ENCODE data around the gene PRDM9.

DNA sequence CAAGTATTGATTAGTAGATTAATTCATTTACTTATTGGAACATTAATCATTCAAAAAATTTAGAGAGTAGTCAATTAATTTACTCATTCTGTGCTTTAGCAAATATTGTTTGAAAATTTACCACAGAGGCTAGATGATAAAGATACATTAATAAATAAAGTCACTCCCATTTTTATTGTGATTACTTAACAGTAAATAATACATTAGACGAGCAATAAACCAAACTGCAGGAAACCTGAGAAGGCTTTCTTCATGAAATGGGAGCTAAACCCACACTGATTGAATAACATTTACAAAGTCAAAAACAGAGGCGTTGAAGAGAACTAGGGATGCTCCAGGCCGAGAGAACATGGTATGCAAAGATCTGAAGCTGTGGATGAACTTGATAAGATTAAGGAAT, 38.8 kb upstream of the PRDM9 start:
- TF ChIP-seq, protein P1, sequence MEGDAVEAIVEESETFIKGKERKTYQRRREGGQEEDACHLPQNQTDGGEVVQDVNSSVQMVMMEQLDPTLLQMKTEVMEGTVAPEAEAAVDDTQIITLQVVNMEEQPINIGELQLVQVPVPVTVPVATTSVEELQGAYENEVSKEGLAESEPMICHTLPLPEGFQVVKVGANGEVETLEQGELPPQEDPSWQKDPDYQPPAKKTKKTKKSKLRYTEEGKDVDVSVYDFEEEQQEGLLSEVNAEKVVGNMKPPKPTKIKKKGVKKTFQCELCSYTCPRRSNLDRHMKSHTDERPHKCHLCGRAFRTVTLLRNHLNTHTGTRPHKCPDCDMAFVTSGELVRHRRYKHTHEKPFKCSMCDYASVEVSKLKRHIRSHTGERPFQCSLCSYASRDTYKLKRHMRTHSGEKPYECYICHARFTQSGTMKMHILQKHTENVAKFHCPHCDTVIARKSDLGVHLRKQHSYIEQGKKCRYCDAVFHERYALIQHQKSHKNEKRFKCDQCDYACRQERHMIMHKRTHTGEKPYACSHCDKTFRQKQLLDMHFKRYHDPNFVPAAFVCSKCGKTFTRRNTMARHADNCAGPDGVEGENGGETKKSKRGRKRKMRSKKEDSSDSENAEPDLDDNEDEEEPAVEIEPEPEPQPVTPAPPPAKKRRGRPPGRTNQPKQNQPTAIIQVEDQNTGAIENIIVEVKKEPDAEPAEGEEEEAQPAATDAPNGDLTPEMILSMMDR (conservative IDR thresholded peaks at IDR 0.05; ENCODE audit: low read depth, low read length): no peak
- TF ChIP-seq EZH2 (IDR thresholded peaks at IDR 0.05; ENCODE audit: borderline replicate concordance, low read depth, low read length, poor library complexity, severe bottlenecking): no peak
